GM19351 (cell line): ENCODE results near the gene SCAP.
"Not testable (repeated sequence)": the region's sequence is repeated elsewhere in the genome, so short reads cannot be mapped to it uniquely, and the experiment has no call there.

Experiments used
- ATAC-seq: cut with Tn5 transposase; IDR thresholded peaks from one replicate; pipeline ENCODE4 v1.9.1; 2021; ENCODE audit warnings: mild to moderate bottlenecking, moderate library complexity; ENCODE audit not compliant: unreplicated experiment

Gene SCAP

DNA sequence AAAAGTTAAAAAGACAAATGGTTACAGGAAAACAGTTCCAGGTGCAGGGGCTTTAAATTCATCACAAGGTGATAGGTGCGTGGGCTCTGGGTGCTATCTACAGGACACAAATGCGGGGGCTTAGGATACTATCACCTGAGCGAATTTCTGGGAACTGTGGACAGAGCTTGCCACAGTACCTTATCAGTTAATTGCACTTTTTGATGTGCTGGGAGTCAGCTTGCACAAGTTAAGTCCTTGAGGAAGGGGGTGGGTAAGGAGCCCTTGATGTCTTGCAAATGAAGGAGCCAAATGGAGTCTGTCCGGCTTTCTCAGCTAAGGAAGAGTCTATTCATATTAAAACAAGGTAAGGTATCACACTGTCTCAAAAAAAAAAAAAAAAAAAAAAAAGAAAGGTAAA is 6.0 kb upstream of the SCAP start:
- not testable (repeated sequence) for ATAC-seq

- ATAC-seq, result not testable (repeated sequence)
Measured at GRCh38 chr3:47480267-47480666, 4.5 kb upstream of the SCAP start.

DNA sequence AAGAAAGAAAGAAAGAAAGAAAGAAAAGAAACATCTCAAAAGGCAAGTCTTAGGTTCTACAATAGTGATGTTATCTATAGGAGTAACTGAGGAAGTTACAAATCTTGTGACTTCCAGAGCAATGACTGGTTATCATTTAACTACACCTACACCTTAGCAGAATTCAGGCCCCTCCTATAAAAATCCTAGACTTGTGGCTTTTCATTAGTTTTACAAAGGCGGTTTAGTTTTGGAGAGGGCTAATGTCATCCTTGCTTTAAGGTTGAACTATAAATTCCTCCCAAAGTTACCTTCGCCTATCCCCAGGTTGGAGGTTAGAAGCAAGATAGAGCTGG is 4.1 kb upstream of the SCAP start:
- ATAC-seq, result no peak

- ATAC-seq, result no peak
Measured at GRCh38 chr3:47478022-47478421, 2.3 kb upstream of the SCAP start.

- ATAC-seq, result no peak
Measured at GRCh38 chr3:47476644-47477199, 981 bp upstream of the SCAP start.

DNA sequence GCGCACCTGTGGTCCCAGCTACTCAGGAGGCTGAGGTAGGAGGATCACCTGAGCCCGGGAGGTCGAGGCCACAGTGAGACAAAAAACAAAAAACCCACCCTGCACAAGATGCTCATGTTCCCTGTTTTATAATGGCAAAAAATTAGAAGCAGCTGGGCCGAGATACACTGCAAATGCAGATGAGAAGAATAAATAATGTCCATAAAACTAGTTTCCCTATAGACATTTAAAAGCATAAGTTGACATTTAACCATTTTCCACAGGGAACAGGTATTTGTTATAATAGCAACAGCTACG is 537 bp upstream of the SCAP start:
- no peak for ATAC-seq

GRCh38 chr3:47475029-47475569 is 642 bp downstream of the SCAP start:
- no peak for ATAC-seq

GRCh38 chr3:47473391-47473790 is 2.4 kb downstream of the SCAP start:
- no peak for ATAC-seq

DNA sequence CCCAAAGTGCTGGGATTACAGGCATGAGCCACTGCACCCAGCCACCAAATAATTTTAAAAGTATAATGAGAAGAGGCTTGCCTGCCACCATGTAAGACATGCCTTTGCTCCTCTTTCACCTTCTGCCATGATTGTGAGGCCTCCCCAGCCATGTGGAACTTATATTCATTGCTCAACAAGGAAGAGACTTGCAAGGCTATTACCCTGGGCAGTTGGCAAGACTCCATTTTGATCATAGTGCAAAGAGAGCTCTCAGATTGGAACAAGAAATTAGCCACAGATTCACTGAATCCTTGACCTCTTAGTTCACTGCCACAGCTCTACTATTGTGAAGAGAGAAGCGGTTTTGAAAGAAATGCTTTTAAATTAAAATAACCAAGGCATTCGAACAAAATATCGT is 6.1 kb downstream of the SCAP start:
- no peak for ATAC-seq

DNA sequence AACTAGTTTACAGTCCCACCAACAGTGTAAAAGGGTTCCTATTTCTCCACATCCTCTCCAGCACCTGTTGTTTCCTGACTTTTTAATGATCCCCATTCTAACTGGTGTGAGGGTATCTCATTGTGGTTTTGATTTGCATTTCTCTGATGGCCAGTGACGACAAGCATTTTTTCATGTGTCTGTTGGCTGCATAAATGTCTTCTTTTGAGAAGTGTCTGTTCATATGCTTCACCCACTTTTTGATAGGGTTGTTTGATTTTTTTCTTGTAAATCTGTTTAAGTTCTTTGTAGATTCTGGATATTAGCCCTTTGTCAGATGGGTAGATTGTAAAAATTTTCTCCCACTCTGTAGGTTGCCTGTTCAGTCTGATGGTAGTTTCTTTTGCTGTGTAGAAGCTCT is 7.4 kb downstream of the SCAP start:
- not testable (repeated sequence) for ATAC-seq

- no peak for ATAC-seq
Measured at GRCh38 chr3:47464588-47464987, 11.2 kb downstream of the SCAP start.

DNA sequence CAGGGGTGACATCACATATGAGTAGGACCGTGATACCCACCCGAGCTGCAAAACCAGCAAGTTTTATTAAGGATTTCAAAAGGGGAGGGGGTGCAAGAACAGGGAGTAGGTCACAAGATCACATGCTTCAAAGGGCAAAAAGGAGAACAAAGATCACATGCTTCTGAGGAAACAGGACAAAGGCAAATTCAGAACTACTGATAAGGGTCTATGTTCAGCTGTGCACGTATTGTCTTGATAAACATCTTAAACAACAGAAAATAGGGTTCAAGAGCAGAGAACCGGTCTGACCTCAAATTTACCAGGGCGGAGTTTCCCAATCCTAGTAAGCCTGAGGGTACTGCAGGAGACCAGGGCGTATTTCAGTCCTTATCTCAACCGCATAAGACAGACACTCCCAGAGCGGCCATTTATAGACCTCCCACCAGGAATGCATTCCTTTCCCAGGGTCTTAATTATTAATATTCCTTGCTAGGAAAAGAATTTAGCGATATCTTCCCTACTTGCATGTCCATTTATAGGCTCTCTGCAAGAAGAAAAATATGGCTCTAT is 16.1 kb downstream of the SCAP start:
- not testable (repeated sequence) for ATAC-seq

- ATAC-seq, result no peak
Measured at GRCh38 chr3:47456984-47457383, 18.8 kb downstream of the SCAP start.

GRCh38 chr3:47455806-47456452 is 19.8 kb downstream of the SCAP start:
- ATAC-seq, result no peak

DNA sequence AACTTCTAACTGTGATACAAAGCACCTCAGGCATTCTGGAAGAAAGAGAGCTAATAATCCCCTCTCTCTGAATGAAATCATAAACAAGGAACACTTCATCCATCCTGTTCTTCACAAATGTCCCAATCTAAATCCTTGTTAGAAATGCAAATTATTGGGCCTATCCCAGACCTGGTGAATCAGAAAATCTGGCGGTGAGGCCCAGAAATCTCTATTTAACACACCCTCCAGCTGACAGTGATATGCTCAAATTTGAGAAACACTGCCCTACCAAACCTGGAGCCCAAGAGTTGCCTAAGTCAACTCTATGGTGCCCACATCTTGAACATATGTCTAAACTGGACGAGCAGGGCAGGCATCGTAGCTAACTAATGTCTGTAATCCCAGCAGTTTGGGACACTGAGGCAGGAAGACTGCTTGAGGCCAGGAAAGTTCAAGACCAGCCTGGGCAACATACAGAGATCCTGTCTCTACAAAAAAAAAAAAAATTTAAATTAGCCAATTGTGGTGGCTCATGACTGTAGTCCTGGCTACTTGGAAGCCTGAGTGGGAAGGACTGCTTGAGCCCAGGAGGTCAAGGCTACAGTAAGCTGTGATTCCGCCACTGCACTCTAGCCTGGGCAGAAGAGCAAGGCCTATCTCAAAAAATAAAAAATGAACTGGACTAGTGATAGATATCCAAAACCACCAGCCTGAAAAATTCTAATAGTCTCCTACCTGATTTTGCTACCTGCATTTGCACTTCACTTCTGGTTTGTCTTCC is 23.1 kb downstream of the SCAP start:
- no peak for ATAC-seq

DNA sequence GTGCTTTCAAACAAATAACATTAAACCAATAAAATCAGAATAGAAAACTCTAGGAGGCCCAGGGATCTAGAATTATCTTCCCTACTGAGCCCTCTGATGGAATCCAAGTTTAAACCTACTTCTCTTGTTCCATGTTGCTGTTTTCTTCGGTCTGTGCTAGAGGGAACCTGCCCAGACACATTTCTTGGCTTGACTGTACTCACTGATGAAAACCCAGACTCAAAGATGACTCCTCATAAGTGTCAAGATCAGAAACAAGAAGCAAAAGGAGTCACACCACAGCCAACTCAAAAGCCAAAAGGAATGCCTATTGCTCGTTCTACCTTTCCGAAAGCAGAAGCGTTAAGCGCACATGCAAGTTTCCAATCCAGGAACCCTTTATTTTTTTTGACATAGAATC is 31.6 kb downstream of the SCAP start:
- ATAC-seq, result no peak

- no peak for ATAC-seq
Measured at GRCh38 chr3:47443611-47443995, 32.1 kb downstream of the SCAP start.

- no peak for ATAC-seq
Measured at GRCh38 chr3:47441796-47442551, 33.8 kb downstream of the SCAP start.

DNA sequence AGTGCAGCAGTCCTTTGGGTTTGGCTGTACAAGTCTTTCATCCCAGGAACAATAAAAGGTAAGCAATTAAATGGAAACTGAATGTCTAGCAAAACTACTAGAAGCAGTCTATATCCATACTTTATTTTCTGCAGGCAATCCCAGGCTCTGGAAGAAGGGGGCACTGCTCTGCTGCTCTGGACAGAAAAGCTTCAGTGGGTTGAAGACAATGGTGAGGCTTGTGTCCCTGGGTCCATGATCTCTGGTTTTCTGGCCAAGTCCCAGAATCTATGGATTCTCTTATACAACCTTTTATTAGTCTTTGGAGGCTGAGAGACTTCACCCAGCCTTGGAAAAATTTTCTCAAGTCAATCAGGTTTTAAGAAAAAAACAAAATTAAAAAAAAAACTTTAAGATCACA is 35.6 kb downstream of the SCAP start:
- no peak for ATAC-seq

- ATAC-seq, result no peak
Measured at GRCh38 chr3:47436180-47436579, 39.6 kb downstream of the SCAP start.

DNA sequence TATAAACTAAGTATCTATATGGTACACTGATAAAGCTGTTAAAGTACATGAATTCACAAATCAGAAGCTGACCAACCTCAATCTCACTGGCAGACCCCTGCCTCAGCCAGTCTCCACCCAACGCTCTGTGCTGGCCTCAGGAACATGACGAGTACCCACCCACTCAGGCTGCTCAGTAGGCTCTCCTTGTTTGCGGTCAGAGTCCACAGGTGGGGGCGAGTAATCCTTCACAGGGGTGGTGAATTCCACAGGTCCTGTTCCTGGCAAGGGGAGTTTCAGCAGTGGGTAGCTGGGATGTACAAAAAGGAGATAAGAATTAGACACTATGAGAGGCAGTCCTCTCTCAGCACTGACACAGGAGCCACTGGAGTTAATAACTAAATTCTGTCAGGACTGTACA is 40.9 kb downstream of the SCAP start:
- ATAC-seq, result no peak
